HepG2 (cell line): ENCODE results near the gene CIROP. TPM values are rescaled to one million over a fixed set of nuclear protein-coding genes. Genes with fewer than 3 reads are reported as not detected.
A peak's percentile ranks its signal among the peaks of the same experiment; 100 is the strongest.

ENCODE experiments used
- CHCHD3 ChIP-seq: sonication (generic); formaldehyde crosslinking; IDR thresholded peaks from 2 replicates; pipeline ENCODE4 v1.8.0; 2022; ENCODE audit warnings: mild to moderate bottlenecking, missing genetic modification reagents, moderate library complexity
- HINFP ChIP-seq: sonication (generic); formaldehyde crosslinking; IDR thresholded peaks from 2 replicates; pipeline ENCODE4 v1.4.0; 2020; ENCODE audit warnings: low read depth, mild to moderate bottlenecking, missing genetic modification reagents
- PITX1 ChIP-seq: sonication (generic); formaldehyde crosslinking; IDR thresholded peaks from 2 replicates; pipeline ENCODE4 v1.5.1; 2020; ENCODE audit warnings: mild to moderate bottlenecking, missing genetic modification reagents
- PRDM4 ChIP-seq: sonication (generic); formaldehyde crosslinking; IDR thresholded peaks from 2 replicates; pipeline ENCODE4 v1.9.0; 2021; ENCODE audit warnings: missing genetic modification reagents, borderline replicate concordance
- SMAD9 ChIP-seq: sonication (generic); formaldehyde crosslinking; IDR thresholded peaks from 2 replicates; pipeline ENCODE4 v1.5.1; 2020; ENCODE audit warnings: mild to moderate bottlenecking, missing genetic modification reagents
- SMARCC2 ChIP-seq: fragments of 450-650 bp; IDR thresholded peaks from 2 replicates; pipeline ENCODE4 v1.6.1; 2017; ENCODE audit warnings: antibody characterized with exemption, mild to moderate bottlenecking
- TBP ChIP-seq: sonication (generic); formaldehyde crosslinking; IDR thresholded peaks from 2 replicates; pipeline ENCODE4 v1.5.0; 2020; ENCODE audit warnings: missing genetic modification reagents
- ZNF510 ChIP-seq: sonication (generic); formaldehyde crosslinking; IDR thresholded peaks from 2 replicates; pipeline ENCODE4 v1.4.0; 2020; ENCODE audit warnings: low read depth, mild to moderate bottlenecking, missing genetic modification reagents
- ZNF883 ChIP-seq: sonication (generic); formaldehyde crosslinking; IDR thresholded peaks from 2 replicates; pipeline ENCODE4 v1.5.1; 2020; ENCODE audit warnings: mild to moderate bottlenecking, missing genetic modification reagents; ENCODE audit errors: not compliant biosample characterization
- polyA plus RNA-seq, 8 experiments: library from polyadenylated mRNA; depleted of rRNA in 3 of 8; stranded (reverse) in 7 of 8; unstranded in 1 of 8; fragments of >200 nt; fragmentation: Illumina TruSeq in 4 of 8; extraction: Trizol in 4 of 8; gene quantifications; 2 replicates each; pipeline versions ENCODE4 v1.2.1 to v1.2.3, GENCODE V29; 2011 to 2016; ENCODE audit warnings: low read depth in 4 of 8, missing spikeins in 1 of 8, mixed read lengths in 1 of 8; ENCODE audit not compliant: insufficient read depth in 1 of 8
- total RNA-seq, 5 experiments: library from RNA; depleted of rRNA; stranded (reverse); fragments of >200 nt; fragmentation: Illumina TruSeq; extraction: Trizol; gene quantifications; 2 replicates each; pipeline ENCODE4 v1.2.3, GENCODE V29; 2016; ENCODE audit warnings: low read depth in 1 of 5
- TF ChIP-seq, protein P1 (sequence below): sonication (generic); formaldehyde crosslinking; IDR thresholded peaks from 2 replicates; pipeline ENCODE4 v1.5.0; 2020; ENCODE audit warnings: missing genetic modification reagents, mild to moderate bottlenecking, borderline replicate concordance
- TF ChIP-seq, protein P2 (sequence below): sonication (generic); formaldehyde crosslinking; IDR thresholded peaks from 2 replicates; pipeline ENCODE4 v1.4.0; 2020; ENCODE audit warnings: missing genetic modification reagents, borderline replicate concordance
- TF ChIP-seq, protein P3 (sequence below): sonication (generic); formaldehyde crosslinking; IDR thresholded peaks from 2 replicates; pipeline ENCODE4 v1.4.0; 2020; ENCODE audit warnings: low read depth, missing genetic modification reagents

Gene CIROP
- total and polyA plus RNA-seq, 2 of the 13 experiments (the other 11 are each of a cell fraction or from before 2014, with no cell fraction given): 0.07 TPM; not detected in 1

- TF ChIP-seq, protein P1, sequence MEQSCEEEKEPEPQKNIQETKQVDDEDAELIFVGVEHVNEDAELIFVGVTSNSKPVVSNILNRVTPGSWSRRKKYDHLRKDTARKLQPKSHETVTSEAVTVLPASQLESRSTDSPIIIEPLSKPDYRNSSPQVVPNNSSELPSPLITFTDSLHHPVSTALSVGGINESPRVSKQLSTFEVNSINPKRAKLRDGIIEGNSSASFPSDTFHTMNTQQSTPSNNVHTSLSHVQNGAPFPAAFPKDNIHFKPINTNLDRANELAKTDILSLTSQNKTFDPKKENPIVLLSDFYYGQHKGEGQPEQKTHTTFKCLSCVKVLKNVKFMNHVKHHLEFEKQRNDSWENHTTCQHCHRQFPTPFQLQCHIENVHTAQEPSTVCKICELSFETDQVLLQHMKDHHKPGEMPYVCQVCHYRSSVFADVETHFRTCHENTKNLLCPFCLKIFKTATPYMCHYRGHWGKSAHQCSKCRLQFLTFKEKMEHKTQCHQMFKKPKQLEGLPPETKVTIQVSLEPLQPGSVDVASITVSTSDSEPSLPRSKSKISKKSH (CRISPR knock-in tag): 0 out of 2 replicates have a peak, but pooled peaks have one; percentile 56
- no peak for TF ChIP-seq PRDM4
- no peak for TF ChIP-seq SMARCC2
- no peak for TF ChIP-seq CHCHD3 (CRISPR knock-in tag)
- TF ChIP-seq TBP (CRISPR knock-in tag): no peak
- no peak for TF ChIP-seq ZNF883 (CRISPR knock-in tag)
- TF ChIP-seq HINFP (CRISPR knock-in tag): no peak
- no peak for TF ChIP-seq ZNF510 (CRISPR knock-in tag)
- no peak for TF ChIP-seq PITX1 (CRISPR knock-in tag)
- no peak for TF ChIP-seq SMAD9 (CRISPR knock-in tag)
- TF ChIP-seq, protein P2, sequence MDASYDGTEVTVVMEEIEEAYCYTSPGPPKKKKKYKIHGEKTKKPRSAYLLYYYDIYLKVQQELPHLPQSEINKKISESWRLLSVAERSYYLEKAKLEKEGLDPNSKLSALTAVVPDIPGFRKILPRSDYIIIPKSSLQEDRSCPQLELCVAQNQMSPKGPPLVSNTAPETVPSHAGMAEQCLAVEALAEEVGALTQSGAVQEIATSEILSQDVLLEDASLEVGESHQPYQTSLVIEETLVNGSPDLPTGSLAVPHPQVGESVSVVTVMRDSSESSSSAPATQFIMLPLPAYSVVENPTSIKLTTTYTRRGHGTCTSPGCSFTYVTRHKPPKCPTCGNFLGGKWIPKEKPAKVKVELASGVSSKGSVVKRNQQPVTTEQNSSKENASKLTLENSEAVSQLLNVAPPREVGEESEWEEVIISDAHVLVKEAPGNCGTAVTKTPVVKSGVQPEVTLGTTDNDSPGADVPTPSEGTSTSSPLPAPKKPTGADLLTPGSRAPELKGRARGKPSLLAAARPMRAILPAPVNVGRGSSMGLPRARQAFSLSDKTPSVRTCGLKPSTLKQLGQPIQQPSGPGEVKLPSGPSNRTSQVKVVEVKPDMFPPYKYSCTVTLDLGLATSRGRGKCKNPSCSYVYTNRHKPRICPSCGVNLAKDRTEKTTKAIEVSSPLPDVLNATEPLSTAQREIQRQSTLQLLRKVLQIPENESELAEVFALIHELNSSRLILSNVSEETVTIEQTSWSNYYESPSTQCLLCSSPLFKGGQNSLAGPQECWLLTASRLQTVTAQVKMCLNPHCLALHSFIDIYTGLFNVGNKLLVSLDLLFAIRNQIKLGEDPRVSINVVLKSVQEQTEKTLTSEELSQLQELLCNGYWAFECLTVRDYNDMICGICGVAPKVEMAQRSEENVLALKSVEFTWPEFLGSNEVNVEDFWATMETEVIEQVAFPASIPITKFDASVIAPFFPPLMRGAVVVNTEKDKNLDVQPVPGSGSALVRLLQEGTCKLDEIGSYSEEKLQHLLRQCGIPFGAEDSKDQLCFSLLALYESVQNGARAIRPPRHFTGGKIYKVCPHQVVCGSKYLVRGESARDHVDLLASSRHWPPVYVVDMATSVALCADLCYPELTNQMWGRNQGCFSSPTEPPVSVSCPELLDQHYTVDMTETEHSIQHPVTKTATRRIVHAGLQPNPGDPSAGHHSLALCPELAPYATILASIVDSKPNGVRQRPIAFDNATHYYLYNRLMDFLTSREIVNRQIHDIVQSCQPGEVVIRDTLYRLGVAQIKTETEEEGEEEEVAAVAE: no peak
- TF ChIP-seq, protein P3, sequence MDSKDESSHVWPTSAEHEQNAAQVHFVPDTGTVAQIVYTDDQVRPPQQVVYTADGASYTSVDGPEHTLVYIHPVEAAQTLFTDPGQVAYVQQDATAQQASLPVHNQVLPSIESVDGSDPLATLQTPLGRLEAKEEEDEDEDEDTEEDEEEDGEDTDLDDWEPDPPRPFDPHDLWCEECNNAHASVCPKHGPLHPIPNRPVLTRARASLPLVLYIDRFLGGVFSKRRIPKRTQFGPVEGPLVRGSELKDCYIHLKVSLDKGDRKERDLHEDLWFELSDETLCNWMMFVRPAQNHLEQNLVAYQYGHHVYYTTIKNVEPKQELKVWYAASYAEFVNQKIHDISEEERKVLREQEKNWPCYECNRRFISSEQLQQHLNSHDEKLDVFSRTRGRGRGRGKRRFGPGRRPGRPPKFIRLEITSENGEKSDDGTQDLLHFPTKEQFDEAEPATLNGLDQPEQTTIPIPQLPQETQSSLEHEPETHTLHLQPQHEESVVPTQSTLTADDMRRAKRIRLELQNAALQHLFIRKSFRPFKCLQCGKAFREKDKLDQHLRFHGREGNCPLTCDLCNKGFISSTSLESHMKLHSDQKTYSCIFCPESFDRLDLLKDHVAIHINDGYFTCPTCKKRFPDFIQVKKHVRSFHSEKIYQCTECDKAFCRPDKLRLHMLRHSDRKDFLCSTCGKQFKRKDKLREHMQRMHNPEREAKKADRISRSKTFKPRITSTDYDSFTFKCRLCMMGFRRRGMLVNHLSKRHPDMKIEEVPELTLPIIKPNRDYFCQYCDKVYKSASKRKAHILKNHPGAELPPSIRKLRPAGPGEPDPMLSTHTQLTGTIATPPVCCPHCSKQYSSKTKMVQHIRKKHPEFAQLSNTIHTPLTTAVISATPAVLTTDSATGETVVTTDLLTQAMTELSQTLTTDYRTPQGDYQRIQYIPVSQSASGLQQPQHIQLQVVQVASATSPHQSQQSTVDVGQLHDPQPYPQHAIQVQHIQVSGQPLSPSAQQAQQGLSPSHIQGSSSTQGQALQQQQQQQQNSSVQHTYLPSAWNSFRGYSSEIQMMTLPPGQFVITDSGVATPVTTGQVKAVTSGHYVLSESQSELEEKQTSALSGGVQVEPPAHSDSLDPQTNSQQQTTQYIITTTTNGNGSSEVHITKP: no peak
These were observed at the start of gene CIROP (continued) for GRCh38 chr14:23104591-23105347.
